ENCODE results near the gene SLC7A7.
"Not testable (repeated sequence)": the region's sequence is repeated elsewhere in the genome, so short reads cannot be mapped to it uniquely, and the experiment has no call there.

Gene SLC7A7

GRCh38 chr14:22786685-22787084 lies 28.6 kb downstream of the SLC7A7 start:
- DNase-seq: no peak

- DNase-seq: no peak
Measured at GRCh38 chr14:22781301-22781991, 33.8 kb downstream of the SLC7A7 start.

DNA sequence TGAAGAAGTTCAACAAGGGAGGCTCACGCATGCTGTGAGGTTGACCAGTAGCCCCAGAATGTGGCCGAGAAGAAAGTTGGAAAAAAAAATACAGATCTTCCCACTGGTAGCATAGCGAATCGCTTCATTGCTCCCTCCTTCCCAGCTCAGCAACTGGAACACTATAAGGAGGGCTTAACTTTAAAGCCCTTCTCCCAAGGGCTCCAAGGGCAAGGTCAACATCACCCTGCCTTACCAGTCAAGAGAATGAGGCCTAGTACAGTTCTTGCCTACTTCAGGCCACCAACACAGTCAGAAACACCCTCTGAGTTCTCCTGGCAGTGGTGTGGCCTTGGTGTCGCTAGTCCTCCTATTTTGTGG lies 34.3 kb downstream of the SLC7A7 start:
- DNase-seq: no peak

GRCh38 chr14:22780105-22780679 lies 35.0 kb downstream of the SLC7A7 start:
- DNase-seq: no peak

DNA sequence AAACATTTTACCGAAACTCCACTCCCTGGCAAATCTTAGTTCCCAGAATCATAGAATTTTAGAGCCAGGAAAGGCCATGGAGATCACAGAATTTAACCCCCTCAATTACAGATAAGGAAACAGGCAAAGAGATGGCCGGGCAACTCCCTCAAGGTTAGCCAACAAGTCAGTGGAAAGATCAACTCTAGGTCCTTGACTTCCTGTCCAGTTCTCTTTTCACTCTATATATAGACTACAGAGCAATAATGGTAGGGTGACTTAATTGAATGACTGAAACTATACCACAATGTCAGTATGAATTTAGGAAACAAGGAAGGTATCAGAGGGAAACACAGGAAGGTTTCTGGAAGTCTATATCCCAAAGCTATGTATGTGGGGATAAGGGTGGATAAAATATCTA lies 37.2 kb downstream of the SLC7A7 start:
- no peak for DNase-seq

- not testable (repeated sequence) for DNase-seq
Measured at GRCh38 chr14:22776849-22777248, 38.4 kb downstream of the SLC7A7 start.

DNA sequence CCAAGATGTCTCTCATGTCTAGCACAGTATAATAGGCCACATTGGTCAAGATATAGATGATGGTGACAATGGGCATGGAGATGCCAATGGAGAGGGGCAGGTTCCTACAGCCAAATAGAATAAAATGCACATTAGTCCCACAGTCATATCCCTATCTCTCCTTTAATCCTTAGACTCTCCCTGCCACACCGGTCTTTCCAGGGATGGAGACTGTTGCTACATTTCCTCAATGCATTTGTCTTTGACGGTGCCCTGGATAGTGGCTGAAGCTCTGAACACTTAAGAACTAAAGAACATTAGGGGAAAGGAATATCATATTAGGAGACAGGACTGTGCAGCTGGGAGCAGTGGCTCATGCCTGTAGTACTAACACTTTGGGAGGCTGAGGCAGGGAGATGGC lies 39.0 kb downstream of the SLC7A7 start:
- DNase-seq: no peak

DNA sequence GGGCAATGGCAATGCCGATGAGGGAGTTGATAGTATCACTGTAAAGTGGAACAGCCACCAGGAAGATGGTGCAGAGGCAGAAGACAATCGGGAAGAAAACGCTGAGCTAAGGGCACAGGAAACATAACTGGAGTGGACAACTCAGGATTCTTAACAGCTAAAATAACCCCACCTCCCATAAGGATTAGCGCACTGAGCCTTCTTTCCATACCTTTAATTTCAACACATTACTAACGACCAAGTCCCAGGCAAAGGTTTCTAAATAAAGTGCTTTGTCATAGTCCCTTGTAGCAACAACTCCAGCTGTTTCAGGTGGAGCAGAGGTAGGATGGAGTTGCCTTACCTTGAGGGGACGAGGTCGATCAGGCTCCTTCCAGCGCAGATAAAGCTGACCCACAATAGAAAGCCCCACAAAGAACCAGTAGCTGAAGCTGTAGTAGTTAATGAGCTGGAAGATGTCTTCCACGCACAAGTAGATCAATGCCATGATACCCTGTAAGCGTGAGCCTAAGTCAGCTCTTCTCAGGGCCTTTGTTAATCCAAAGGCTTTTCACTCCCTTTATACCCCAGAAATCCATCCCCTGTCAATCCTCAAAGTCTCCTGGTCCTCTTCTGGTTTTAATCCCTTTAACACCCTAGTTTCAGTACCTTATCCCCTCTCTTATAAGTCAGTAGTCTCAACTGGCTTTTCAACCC lies 41.1 kb downstream of the SLC7A7 start:
- DNase-seq: no peak

- DNase-seq: no peak
Measured at GRCh38 chr14:22773162-22774010, 41.8 kb downstream of the SLC7A7 start.

- DNase-seq: no peak
Measured at GRCh38 chr14:22772725-22773124, 42.5 kb downstream of the SLC7A7 start.

DNA sequence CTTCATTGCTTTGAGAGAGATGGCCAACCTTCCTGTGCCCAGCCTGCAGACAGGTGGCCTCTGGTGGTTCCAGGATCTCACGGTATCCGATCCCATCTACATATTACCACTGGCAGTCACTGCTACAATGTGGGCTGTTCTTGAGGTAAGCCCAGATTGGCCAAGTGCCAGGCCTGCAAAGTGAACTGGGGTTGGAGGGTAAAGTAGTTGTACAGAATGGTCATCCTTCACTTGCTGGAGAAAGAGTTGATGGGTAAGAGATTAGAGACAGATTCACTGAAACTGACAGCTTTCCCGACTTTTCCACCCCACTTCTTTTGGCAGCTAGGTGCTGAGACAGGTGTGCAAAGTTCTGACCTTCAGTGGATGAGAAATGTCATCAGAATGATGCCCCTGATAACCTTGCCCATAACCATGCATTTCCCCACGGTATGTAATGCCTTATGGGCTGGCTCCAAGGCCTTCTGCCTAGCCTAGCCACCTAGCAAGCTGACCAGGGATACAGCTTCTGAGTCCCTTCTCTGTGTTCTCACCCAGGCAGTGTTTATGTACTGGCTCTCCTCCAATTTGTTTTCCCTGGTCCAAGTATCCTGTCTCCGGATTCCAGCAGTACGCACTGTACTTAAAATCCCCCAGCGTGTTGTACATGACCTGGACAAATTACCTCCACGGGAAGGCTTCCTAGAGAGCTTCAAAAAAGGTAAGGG lies 44.6 kb downstream of the SLC7A7 start:
- no peak for DNase-seq

DNA sequence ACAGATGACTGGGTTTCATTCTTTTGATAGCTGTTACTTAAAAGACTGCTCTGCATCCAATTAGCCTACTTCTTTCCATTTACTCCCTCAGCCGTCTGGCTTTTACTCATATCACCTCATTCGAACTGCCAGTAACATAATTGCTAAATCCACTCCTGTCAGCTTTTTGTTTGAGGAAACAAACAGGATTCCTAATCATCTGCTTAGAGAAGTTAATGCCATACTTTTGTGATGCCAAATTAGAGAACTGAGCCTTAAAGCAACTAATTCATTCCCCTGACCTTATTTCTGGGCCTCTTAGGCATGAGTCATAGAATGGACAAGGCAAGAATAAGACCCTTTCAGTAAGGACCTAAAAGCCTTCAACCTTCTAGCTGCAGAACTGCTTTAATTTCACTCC lies 45.9 kb downstream of the SLC7A7 start:
- DNase-seq: no peak

- no peak for DNase-seq
Measured at GRCh38 chr14:22768947-22769346, 46.3 kb downstream of the SLC7A7 start.

GRCh38 chr14:22767323-22767589 lies 48.0 kb downstream of the SLC7A7 start:
- DNase-seq: no peak

- DNase-seq: peak; percentile 99
Measured at GRCh38 chr14:22766457-22767322, 48.5 kb downstream of the SLC7A7 start, which contains the start of gene OXA1L. TSS of gene OXA1L (plus strand) at chr14:22766688. CDS start at chr14:22766702, 14 bp downstream.

GRCh38 chr14:22764382-22764781 lies 50.9 kb downstream of the SLC7A7 start:
- no peak for DNase-seq

- no peak for DNase-seq
Measured at GRCh38 chr14:22761734-22762133, 53.5 kb downstream of the SLC7A7 start.

DNA sequence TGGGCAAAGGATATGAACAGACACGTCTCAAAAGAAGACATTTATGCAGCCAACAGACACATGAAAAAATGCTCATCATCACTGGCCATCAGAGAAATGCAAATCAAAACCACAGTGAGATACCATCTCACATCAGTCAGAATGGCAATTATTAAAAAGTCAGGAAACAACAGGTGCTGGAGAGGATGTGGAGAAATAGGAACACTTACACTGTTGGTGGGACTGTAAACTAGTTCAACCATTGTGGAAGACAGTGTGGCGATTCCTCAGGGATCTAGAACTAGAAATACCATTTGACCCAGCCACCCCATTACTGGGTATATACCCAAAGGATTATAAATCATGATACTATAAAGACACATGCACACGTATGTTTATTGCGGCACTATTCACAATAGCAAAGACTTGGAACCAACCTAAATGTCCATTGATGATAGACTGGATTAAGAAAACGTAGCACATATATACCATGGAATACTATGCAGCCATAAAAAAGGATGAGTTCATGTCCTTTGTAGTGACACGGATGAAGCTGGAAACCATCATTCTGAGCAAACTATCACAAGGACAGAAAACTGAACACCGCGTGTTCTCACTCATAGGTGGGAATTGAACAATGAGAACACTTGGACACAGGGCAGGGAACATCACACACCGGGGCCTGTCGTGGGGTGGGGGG lies 57.1 kb downstream of the SLC7A7 start:
- DNase-seq: not testable (repeated sequence)

DNA sequence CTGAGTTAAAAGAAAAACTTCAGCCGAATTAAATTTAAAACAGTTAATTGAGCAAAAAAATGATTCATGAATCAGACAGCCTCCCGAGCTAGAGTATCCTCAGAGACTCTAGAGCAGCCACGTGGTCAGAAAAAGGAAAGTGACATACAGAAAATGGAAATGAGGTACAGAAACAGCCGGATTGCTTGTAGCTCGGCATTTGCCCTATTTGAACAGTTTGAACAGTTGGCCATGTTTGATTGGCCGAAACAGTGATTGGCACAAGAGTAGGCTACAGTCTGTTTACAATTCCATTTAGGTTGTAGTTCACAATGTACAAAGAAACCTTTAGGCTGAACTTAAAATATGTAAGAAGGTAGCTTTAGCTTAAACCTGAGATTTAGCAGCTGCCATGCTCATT lies 61.6 kb downstream of the SLC7A7 start:
- no peak for DNase-seq

DNA sequence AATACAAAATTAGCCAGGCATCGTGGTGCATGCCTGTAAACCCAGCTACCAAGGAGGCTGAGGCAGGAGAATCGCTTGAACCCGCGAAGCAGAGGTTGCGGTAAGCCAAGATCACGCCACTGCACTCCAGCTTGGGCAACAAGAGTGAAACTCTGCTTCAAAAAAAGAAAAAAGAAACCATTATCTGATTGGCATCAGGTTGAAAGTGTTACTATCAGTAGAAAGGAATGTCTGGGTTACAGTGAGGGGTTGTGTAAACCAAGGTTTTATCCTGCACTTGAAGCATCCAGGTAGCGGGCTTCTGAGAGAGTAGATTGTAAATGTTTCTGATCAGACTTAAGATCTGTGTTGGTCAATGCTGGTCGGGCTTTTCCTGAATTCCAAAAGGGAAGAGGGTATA lies 62.8 kb downstream of the SLC7A7 start:
- DNase-seq: no peak

GRCh38 chr14:22748631-22749068 lies 66.6 kb downstream of the SLC7A7 start:
- no peak for DNase-seq
